ENCODE measurements around the gene CEBPA. TPM values are rescaled to one million over a fixed set of nuclear protein-coding genes. Genes with fewer than 3 reads are reported as not detected.

The CEBPA gene
- total and polyA plus RNA-seq, 4 experiments from 2014 or later, result 0.20 to 2.4 (median 1.6) TPM

GRCh38 chr19:33300009-33300893, 2.1 kb downstream of the CEBPA start:
- Histone ChIP-seq H3K4me3 (ENCODE audit: low read length in 2 of 2) (no peak overlapping the region), H3K4me1 (ENCODE audit: insufficient read depth, low read length) (peaks cover 22% of the 10 kb centered on the region)
- intact Hi-C loops (cut with micrococcal nuclease), result no loop called here

GRCh38 chr19:33299051-33299688, 3.2 kb downstream of the CEBPA start:
- POLR2A ChIA-PET (ENCODE audit: partially characterized antibody), result no interaction called here
- Mint-ChIP-seq H3K9me3 (no peaks in the 10 kb centered on the region), H3K27ac (no peak overlapping the region), H3K36me3 (no peaks in the 10 kb centered on the region), H3K4me3 (peak overlapping the region in 1 of 8 donors; percentile 64), H3K4me1 (peaks cover 0 to 12% (median 5%) of the 10 kb centered on the region in 4 donors), H3K27me3 (peaks cover 15 to 17% of the 10 kb centered on the region in 2 donors)
- Histone ChIP-seq H3K36me3 (ENCODE audit: insufficient read depth, low read length) (no peaks in the 10 kb centered on the region), H3K9me3 (ENCODE audit: control insufficient read depth in 1 of 2, low read length in 2 of 2) (no peaks in the 10 kb centered on the region), H3K4me1 (ENCODE audit: insufficient read depth, low read length) (peaks cover 19% of the 10 kb centered on the region), H3K27ac (ENCODE audit: low read depth, low read length) (no peak overlapping the region), H3K4me3 (ENCODE audit: low read length in 2 of 2) (no peak overlapping the region), H3K27me3 (ENCODE audit: insufficient read depth, low read length) (peaks cover 5% of the 10 kb centered on the region)
- DNase-seq, result no peak
- intact Hi-C loops (cut with micrococcal nuclease), result no loop called here
- CTCF ChIA-PET (ENCODE audit: partially characterized antibody), result no interaction called here

More at GRCh38 chr19:33300009-33300893, 2.1 kb downstream of the CEBPA start:
- Histone ChIP-seq H3K27me3 (ENCODE audit: insufficient read depth, low read length) (peaks cover 7% of the 10 kb centered on the region), H3K27ac (ENCODE audit: low read depth, low read length) (no peak overlapping the region), H3K36me3 (ENCODE audit: insufficient read depth, low read length) (no peaks in the 10 kb centered on the region), H3K9me3 (ENCODE audit: control insufficient read depth in 1 of 2, low read length in 2 of 2) (no peaks in the 10 kb centered on the region)
- peaks cover 14 to 16% of the 10 kb centered on the region in 2 donors for H3K27me3 Mint-ChIP-seq
- no peaks in the 10 kb centered on the region for H3K36me3 Mint-ChIP-seq
- POLR2A ChIA-PET (ENCODE audit: partially characterized antibody), result no interaction called here
- no peaks in the 10 kb centered on the region for H3K9me3 Mint-ChIP-seq
- CTCF ChIA-PET (ENCODE audit: partially characterized antibody), result interaction anchor here (1.1 kb wide), 1 partner anchor 48 kb away, joined by 3 read pairs; no protein-coding TSS in a partner anchor
- peak overlapping the region in 7 of 8 donors; percentile 46 to 79 (median 62) for H3K4me3 Mint-ChIP-seq
- H3K4me1 Mint-ChIP-seq, result peaks cover 0 to 12% (median 7%) of the 10 kb centered on the region in 4 donors
- DNase-seq, result no peak
- H3K27ac Mint-ChIP-seq, result no peak overlapping the region

- Histone ChIP-seq H3K4me3 (ENCODE audit: low read length in 2 of 2) (no peak overlapping the region), H3K36me3 (ENCODE audit: insufficient read depth, low read length) (no peaks in the 10 kb centered on the region), H3K4me1 (ENCODE audit: insufficient read depth, low read length) (peaks cover 11% of the 10 kb centered on the region), H3K9me3 (ENCODE audit: control insufficient read depth in 1 of 2, low read length in 2 of 2) (no peaks in the 10 kb centered on the region), H3K27ac (ENCODE audit: low read depth, low read length) (no peak overlapping the region), H3K27me3 (ENCODE audit: insufficient read depth, low read length) (no peaks in the 10 kb centered on the region)
- intact Hi-C loops (cut with micrococcal nuclease), result no loop called here
- Mint-ChIP-seq H3K36me3 (no peaks in the 10 kb centered on the region), H3K4me3 (no peak overlapping the region), H3K4me1 (peaks cover 0 to 12% (median 3%) of the 10 kb centered on the region in 4 donors), H3K9me3 (no peaks in the 10 kb centered on the region), H3K27me3 (peaks cover 15 to 18% of the 10 kb centered on the region in 2 donors), H3K27ac (no peak overlapping the region)
- DNase-seq, result no peak
- ChIA-PET POLR2A (ENCODE audit: partially characterized antibody) (no interaction called here), CTCF (ENCODE audit: partially characterized antibody) (no interaction called here)
Observed at GRCh38 chr19:33298146-33298911, 4.0 kb downstream of the CEBPA start.

GRCh38 chr19:33297401-33298145, 4.8 kb downstream of the CEBPA start:
- intact Hi-C loops (cut with micrococcal nuclease), result no loop called here
- H3K4me1 Mint-ChIP-seq, result peaks cover 0 to 12% (median 3%) of the 10 kb centered on the region in 4 donors
- H3K36me3 Mint-ChIP-seq, result no peaks in the 10 kb centered on the region
- Histone ChIP-seq H3K9me3 (ENCODE audit: control insufficient read depth in 1 of 2, low read length in 2 of 2) (no peaks in the 10 kb centered on the region), H3K27me3 (ENCODE audit: insufficient read depth, low read length) (no peaks in the 10 kb centered on the region), H3K4me3 (ENCODE audit: low read length in 2 of 2) (no peak overlapping the region), H3K4me1 (ENCODE audit: insufficient read depth, low read length) (peaks cover 11% of the 10 kb centered on the region), H3K27ac (ENCODE audit: low read depth, low read length) (no peak overlapping the region), H3K36me3 (ENCODE audit: insufficient read depth, low read length) (no peaks in the 10 kb centered on the region)
- H3K27me3 Mint-ChIP-seq, result peaks cover 15 to 18% of the 10 kb centered on the region in 2 donors
- H3K9me3 Mint-ChIP-seq, result no peaks in the 10 kb centered on the region
- no peak overlapping the region for H3K4me3 Mint-ChIP-seq
- no peak overlapping the region for H3K27ac Mint-ChIP-seq
- ChIA-PET POLR2A (ENCODE audit: partially characterized antibody) (no interaction called here), CTCF (ENCODE audit: partially characterized antibody) (no interaction called here)
- no peak for DNase-seq

GRCh38 chr19:33296488-33296971, 5.8 kb downstream of the CEBPA start:
- H3K9me3 ChIP-seq (ENCODE audit: control insufficient read depth in 1 of 2, low read length in 2 of 2), result no peaks in the 10 kb centered on the region
- Mint-ChIP-seq H3K27me3 (peaks cover 15 to 18% of the 10 kb centered on the region in 2 donors), H3K27ac (no peak overlapping the region), H3K36me3 (no peaks in the 10 kb centered on the region), H3K9me3 (no peaks in the 10 kb centered on the region), H3K4me3 (no peak overlapping the region), H3K4me1 (peaks cover 0 to 12% (median 3%) of the 10 kb centered on the region in 4 donors)
- intact Hi-C loops (cut with micrococcal nuclease), result no loop called here
- no peaks in the 10 kb centered on the region for H3K27me3 ChIP-seq (ENCODE audit: insufficient read depth, low read length)
- POLR2A ChIA-PET (ENCODE audit: partially characterized antibody), result no interaction called here
- no peaks in the 10 kb centered on the region for H3K36me3 ChIP-seq (ENCODE audit: insufficient read depth, low read length)
- no peak for DNase-seq
- H3K4me1 ChIP-seq (ENCODE audit: insufficient read depth, low read length), result peaks cover 11% of the 10 kb centered on the region
- no peak overlapping the region for H3K27ac ChIP-seq (ENCODE audit: low read depth, low read length)
- CTCF ChIA-PET (ENCODE audit: partially characterized antibody), result no interaction called here
- H3K4me3 ChIP-seq (ENCODE audit: low read length in 2 of 2), result no peak overlapping the region

GRCh38 chr19:33295621-33296487, 6.5 kb downstream of the CEBPA start:
- CTCF ChIA-PET (ENCODE audit: partially characterized antibody), result no interaction called here
- Histone ChIP-seq H3K9me3 (ENCODE audit: control insufficient read depth in 1 of 2, low read length in 2 of 2) (no peaks in the 10 kb centered on the region), H3K27me3 (ENCODE audit: insufficient read depth, low read length) (no peaks in the 10 kb centered on the region), H3K4me3 (ENCODE audit: low read length in 2 of 2) (no peak overlapping the region), H3K4me1 (ENCODE audit: insufficient read depth, low read length) (peaks cover 7% of the 10 kb centered on the region), H3K27ac (ENCODE audit: low read depth, low read length) (no peak overlapping the region), H3K36me3 (ENCODE audit: insufficient read depth, low read length) (no peaks in the 10 kb centered on the region)
- POLR2A ChIA-PET (ENCODE audit: partially characterized antibody), result no interaction called here
- intact Hi-C loops (cut with micrococcal nuclease), result no loop called here
- Mint-ChIP-seq H3K36me3 (no peaks in the 10 kb centered on the region), H3K27me3 (peaks cover 15 to 18% of the 10 kb centered on the region in 2 donors), H3K27ac (peak overlapping the region in 2 of 7 donors; percentile 17 to 23), H3K4me3 (peak overlapping the region in 1 of 8 donors; percentile 43), H3K9me3 (peaks cover 0 to 2% (median 0%) of the 10 kb centered on the region in 8 donors), H3K4me1 (peaks cover 0 to 10% (median 3%) of the 10 kb centered on the region in 4 donors)
- peak in 3 of 5 donors; percentile 16 to 58 (median 25) for DNase-seq
